SU-DHL-6 (cell line): ENCODE results near the gene CNTN1.

Experiments used
- CTCF ChIP-seq: fragments of 200-600 bp; sonication (generic); IDR thresholded peaks from one replicate; pipeline ENCODE4 v1.5.1; 2017; ENCODE audit warnings: antibody characterized with exemption, mild to moderate bottlenecking, low read length, moderate library complexity; ENCODE audit not compliant: insufficient read depth, poor library complexity, severe bottlenecking
- EZH2phosphoT487 ChIP-seq: fragments of 200-600 bp; sonication (generic), shearing (Covaris generic); conservative IDR thresholded peaks from 2 replicates; pipeline ENCODE4 v1.6.1; 2018; ENCODE audit warnings: mild to moderate bottlenecking, antibody characterized with exemption, low read length, moderate library complexity, mixed read lengths

- TF ChIP-seq CTCF = no peak
- TF ChIP-seq EZH2phosphoT487 = no peak
These were observed 161.0 kb downstream of the CNTN1 start for GRCh38 chr12:40853221-40853620.
